ENCODE results near the gene NGF.
"Not testable (repeated sequence)": the region's sequence is repeated elsewhere in the genome, so short reads cannot be mapped to it uniquely, and the experiment has no call there.

The NGF gene

GRCh38 chr1:115337633-115338456, at the start of gene NGF:
TSS of gene NGF (minus strand) at chr1:115338249. CDS start at chr1:115286795, 51,454 bp downstream.
- DNase-seq = no peak

GRCh38 chr1:115383455-115383854, 45.4 kb upstream of the NGF start:
- not testable (repeated sequence) for DNase-seq

GRCh38 chr1:115379943-115380342, 41.9 kb upstream of the NGF start:
- DNase-seq = no peak

GRCh38 chr1:115377411-115377810, 39.4 kb upstream of the NGF start:
- DNase-seq = no peak

- no peak for DNase-seq
These were observed 36.5 kb upstream of the NGF start for GRCh38 chr1:115374598-115374997.

- DNase-seq = no peak
These were observed 35.3 kb upstream of the NGF start for GRCh38 chr1:115373305-115373704.

GRCh38 chr1:115365738-115366137, 27.7 kb upstream of the NGF start:
- no peak for DNase-seq

- no peak for DNase-seq
These were observed 26.7 kb upstream of the NGF start for GRCh38 chr1:115364780-115365155.

- DNase-seq = no peak
These were observed 26.2 kb upstream of the NGF start for GRCh38 chr1:115364046-115364779.

GRCh38 chr1:115363171-115363570, 25.1 kb upstream of the NGF start:
- no peak for DNase-seq

- not testable (repeated sequence) for DNase-seq
These were observed 22.6 kb upstream of the NGF start for GRCh38 chr1:115360505-115361129.

GRCh38 chr1:115359787-115360452, 21.9 kb upstream of the NGF start:
- DNase-seq = not testable (repeated sequence)

- no peak for DNase-seq
These were observed 18.3 kb upstream of the NGF start for GRCh38 chr1:115356356-115356755.

GRCh38 chr1:115355069-115355468, 17.0 kb upstream of the NGF start:
- DNase-seq = no peak

- DNase-seq = no peak
These were observed 13.1 kb upstream of the NGF start for GRCh38 chr1:115351143-115351542.

- DNase-seq = no peak
These were observed 10.6 kb upstream of the NGF start for GRCh38 chr1:115348636-115349035.

- no peak for DNase-seq
These were observed 9.2 kb upstream of the NGF start for GRCh38 chr1:115347282-115347681.

GRCh38 chr1:115343200-115343737, 5.2 kb upstream of the NGF start:
- DNase-seq = no peak

- DNase-seq = no peak
These were observed 3.9 kb upstream of the NGF start for GRCh38 chr1:115341948-115342347.

- no peak for DNase-seq
These were observed 2.8 kb upstream of the NGF start for GRCh38 chr1:115340879-115341278.

GRCh38 chr1:115338457-115338820, 390 bp upstream of the NGF start:
- no peak for DNase-seq

- no peak for DNase-seq
These were observed 795 bp downstream of the NGF start for GRCh38 chr1:115337276-115337632.

GRCh38 chr1:115336741-115337140, 1.3 kb downstream of the NGF start:
- no peak for DNase-seq

All from stimulated activated CD4-positive, alpha-beta T cell treated with anti-CD3 and anti-CD28 coated beads, Interleukin-2, amount 100 ng/mL, for 24 hours (primary cell).